T-helper 17 cell (primary cell): ENCODE measurements around the gene SWT1. TPM values are rescaled to one million over a fixed set of nuclear protein-coding genes. Genes with fewer than 3 reads are reported as not detected.
A peak's percentile ranks its signal among the peaks of the same experiment; 100 is the strongest.

Experiments used
- ATAC-seq: fragments of 150-1000 bp; cut with Tn5 transposase; 2 replicates; pipeline ENCODE4 v1.10.0; 2021; ENCODE audit warnings: mild to moderate bottlenecking, moderate library complexity
- DNase-seq, 3 donors: peaks; one replicate each; pipeline versions ENCODE4 v3.0.0 to v3.0.0-alpha.2; 2020 to 2021
- H3K9me3 ChIP-seq: one replicate; pipeline ENCODE4 v1.7.0; 2013; ENCODE audit warnings: low read length, mild to moderate bottlenecking; ENCODE audit not compliant: control insufficient read depth, poor library complexity, severe bottlenecking
- H3K27ac Mint-ChIP-seq: one replicate; pipeline ENCODE4 v1.8.0; 2022; ENCODE audit warnings: mild to moderate bottlenecking, moderate library complexity, mixed read lengths
- H3K27me3 Mint-ChIP-seq: one replicate; pipeline ENCODE4 v1.8.0; 2022; ENCODE audit warnings: mixed read lengths
- H3K36me3 Mint-ChIP-seq: one replicate; pipeline ENCODE4 v1.8.0; 2022; ENCODE audit warnings: low read depth, mixed read lengths
- H3K4me1 Mint-ChIP-seq: one replicate; pipeline ENCODE4 v1.8.0; 2022; ENCODE audit warnings: mild to moderate bottlenecking, mixed read lengths
- H3K4me3 Mint-ChIP-seq: one replicate; pipeline ENCODE4 v1.8.0; 2022; ENCODE audit warnings: mild to moderate bottlenecking, moderate library complexity, mixed read lengths
- total RNA-seq, 4 donors: library from RNA in 2 of 4; stranded (reverse) in 2 of 4; gene quantifications; one replicate each; pipeline ENCODE4 v1.2.3 and lab custom pipeline; 2022 to 2026

The SWT1 gene
- total RNA-seq, 2 donors from 2014 or later: 6.6 to 7.5 TPM

- DNase-seq: no peak
- no peak for ATAC-seq
- Mint-ChIP-seq H3K27ac (no peak overlapping the region), H3K4me1 (peaks cover 13% of the 10 kb centered on the region), H3K27me3 (no peaks in the 10 kb centered on the region), H3K4me3 (no peak overlapping the region), H3K36me3 (no peaks in the 10 kb centered on the region)
- no peaks in the 10 kb centered on the region for H3K9me3 ChIP-seq
Measured at GRCh38 chr1:185334182-185334581, 177.2 kb downstream of the SWT1 start.

GRCh38 chr1:185337246-185337645 lies 180.3 kb downstream of the SWT1 start:
- no peak overlapping the region for H3K4me3 Mint-ChIP-seq
- no peaks in the 10 kb centered on the region for H3K27me3 Mint-ChIP-seq
- DNase-seq: no peak
- no peak for ATAC-seq
- H3K4me1 Mint-ChIP-seq: peaks cover 31% of the 10 kb centered on the region
- no peaks in the 10 kb centered on the region for H3K36me3 Mint-ChIP-seq
- H3K9me3 ChIP-seq: no peaks in the 10 kb centered on the region
- H3K27ac Mint-ChIP-seq: no peak overlapping the region

- H3K9me3 ChIP-seq: no peaks in the 10 kb centered on the region
- Mint-ChIP-seq H3K27ac (peak overlapping the region; percentile 79), H3K27me3 (no peaks in the 10 kb centered on the region), H3K4me1 (peaks cover 25% of the 10 kb centered on the region), H3K36me3 (no peaks in the 10 kb centered on the region), H3K4me3 (peak overlapping the region; percentile 74)
- DNase-seq (peak in 1 of 3 donors; percentile 9), ATAC-seq (peak; percentile 87)
Measured at GRCh38 chr1:185338719-185339622, 182.0 kb downstream of the SWT1 start.

- ATAC-seq (no peak), DNase-seq (no peak)
- Mint-ChIP-seq H3K4me3 (no peak overlapping the region), H3K36me3 (no peaks in the 10 kb centered on the region), H3K27me3 (no peaks in the 10 kb centered on the region), H3K27ac (no peak overlapping the region), H3K4me1 (peaks cover 28% of the 10 kb centered on the region)
- H3K9me3 ChIP-seq: no peaks in the 10 kb centered on the region
Measured at GRCh38 chr1:185341196-185341781, 184.3 kb downstream of the SWT1 start.

Other genes with a start within 250 kb of the SWT1 start
- 10 to 100 TPM; 61.3 to 65.7 TPM for gene NIBAN1, start 182.7 kb upstream of the SWT1 start, total RNA-seq
- gene RNF2, start 111.6 kb upstream of the SWT1 start, total RNA-seq: 10 to 100 TPM; 16.6 to 18.4 TPM
- 1 to 10 TPM; 5.8 to 9.6 TPM for gene TRMT1L, start 214 bp upstream of the SWT1 start, total RNA-seq
- 100 to 1,000 TPM; 467 to 499 TPM for gene IVNS1ABP, start 160.1 kb downstream of the SWT1 start, total RNA-seq